H1 (cell line): ENCODE measurements around the gene ZNF423. TPM values are rescaled to one million over a fixed set of nuclear protein-coding genes. Genes with fewer than 3 reads are reported as not detected.

Experiments
- CTCF ChIA-PET: fragments of 300-600 bp; sonication (Branson Sonifier 250); formaldehyde crosslinking; loops from one replicate; lab custom pipeline; 2021; ENCODE audit not compliant: partially characterized antibody; lab: Charles Lee
- POLR2A ChIA-PET: fragments of 300-600 bp; sonication (Branson Sonifier 250); formaldehyde crosslinking; loops from one replicate; lab custom pipeline; 2021; ENCODE audit warnings: inconsistent platforms; ENCODE audit not compliant: partially characterized antibody; lab: Charles Lee
- DNase-seq, 2 experiments: peaks; one replicate each; pipeline versions ENCODE4 v3.0.0 to v3.0.0-alpha.2; 2010 to 2022; ENCODE audit warnings: low spot score in 2 of 2, low read depth in 1 of 2, mixed read lengths in 1 of 2
- FAIRE-seq: peaks from 2 replicates; lab custom pipeline; 2011; peaks lifted over from hg19 to GRCh38; lab: Jason Lieb, UNC
- H2AFZ ChIP-seq: 2 replicates; pipeline ENCODE4 v1.8.1; 2012; ENCODE audit warnings: low read length, inconsistent platforms
- H2AK5ac ChIP-seq: 2 replicates; pipeline ENCODE4 v1.6.1; 2013; ENCODE audit warnings: low read depth, low read length
- H2BK120ac ChIP-seq: replicated peaks from 2 replicates; pipeline ENCODE3; 2013; ENCODE audit warnings: low read depth, low read length, inconsistent platforms
- H2BK12ac ChIP-seq: 2 replicates; pipeline ENCODE4 v1.6.1; 2013; ENCODE audit warnings: low read depth, low read length
- H2BK15ac ChIP-seq: 2 replicates; pipeline ENCODE4 v1.6.1; 2013; ENCODE audit warnings: low read length
- H2BK20ac ChIP-seq: 2 replicates; pipeline ENCODE4 v1.6.1; 2013; ENCODE audit warnings: low read length
- H2BK5ac ChIP-seq: 2 replicates; pipeline ENCODE4 v1.6.1; 2013; ENCODE audit warnings: low read depth, low read length
- H3K14ac ChIP-seq: 2 replicates; pipeline ENCODE4 v1.6.1; 2013; ENCODE audit warnings: inconsistent platforms; ENCODE audit not compliant: insufficient read length
- H3K18ac ChIP-seq: 2 replicates; pipeline ENCODE4 v1.6.1; 2013; ENCODE audit warnings: low read length; ENCODE audit errors: extremely low read depth
- H3K23ac ChIP-seq: 2 replicates; pipeline ENCODE4 v1.6.1; 2013; ENCODE audit warnings: inconsistent platforms; ENCODE audit not compliant: insufficient read length
- H3K23me2 ChIP-seq: 2 replicates; pipeline ENCODE4 v1.6.1; 2013; ENCODE audit warnings: low read depth, low read length
- H3K27ac ChIP-seq: 2 replicates; pipeline ENCODE4 v1.6.1; 2011; ENCODE audit warnings: low read depth, low read length, inconsistent platforms
- H3K27me3 ChIP-seq, 4 experiments: replicated peaks in 1 of 4; 1 replicate in 1 of 4; 2 replicates in 3 of 4; pipeline versions ENCODE4 v1.6.1 to v1.8.1; 2011 to 2013; ENCODE audit warnings: low read length in 3 of 4, mild to moderate bottlenecking in 3 of 4, inconsistent platforms in 2 of 4, mixed read lengths in 2 of 4, moderate library complexity in 1 of 4; ENCODE audit not compliant: control insufficient read depth in 3 of 4, insufficient read depth in 3 of 4; ENCODE audit errors: extremely low read depth in 1 of 4
- H3K36me3 ChIP-seq, 4 experiments: 2 replicates each; pipeline versions ENCODE4 v1.6.1 to v1.8.1; 2011 to 2013; ENCODE audit warnings: mild to moderate bottlenecking in 4 of 4, low read length in 3 of 4, moderate library complexity in 2 of 4, control low read depth in 1 of 4, inconsistent platforms in 1 of 4; ENCODE audit not compliant: insufficient read depth in 4 of 4, control insufficient read depth in 2 of 4
- H3K4ac ChIP-seq: replicated peaks from 2 replicates; pipeline ENCODE3; 2013; ENCODE audit warnings: low read length, low read depth, mixed read lengths, inconsistent platforms; ENCODE audit not compliant: insufficient read length
- H3K4me1 ChIP-seq, 4 experiments: replicated peaks in 1 of 4; 1 replicate in 1 of 4; 2 replicates in 3 of 4; pipeline versions ENCODE4 v1.6.1 to v1.8.1; 2011 to 2013; ENCODE audit warnings: low read length in 3 of 4, inconsistent platforms in 2 of 4, mixed read lengths in 1 of 4; ENCODE audit not compliant: insufficient read depth in 4 of 4, control insufficient read depth in 3 of 4
- H3K4me2 ChIP-seq, 2 experiments: 2 replicates each; pipeline versions ENCODE4 v1.6.1 to v1.8.1; 2011 to 2013; ENCODE audit warnings: low read depth in 2 of 2, low read length in 2 of 2, control low read depth in 1 of 2, inconsistent platforms in 1 of 2, mild to moderate bottlenecking in 1 of 2; ENCODE audit not compliant: insufficient read depth in 1 of 2
- H3K4me3 ChIP-seq, 4 experiments: fragments of 200-600, 300-600 bp in 1 of 4; sonication (generic), shearing (Covaris generic), sonication (Bioruptor Twin) in 1 of 4; 2 replicates each; pipeline versions ENCODE4 v1.5.1 to v1.8.1; 2011 to 2016; ENCODE audit warnings: low read length in 4 of 4, low read depth in 3 of 4, control low read depth in 2 of 4, inconsistent platforms in 2 of 4, mild to moderate bottlenecking in 2 of 4, mixed read lengths in 1 of 4, moderate library complexity in 1 of 4; ENCODE audit not compliant: insufficient read depth in 2 of 4; ENCODE audit errors: extremely low read depth in 1 of 4
- H3K56ac ChIP-seq: replicated peaks from 2 replicates; pipeline ENCODE3; 2013; ENCODE audit warnings: low read depth, mild to moderate bottlenecking, mixed read lengths, low read length, inconsistent platforms; ENCODE audit not compliant: insufficient read length
- H3K79me1 ChIP-seq: 2 replicates; pipeline ENCODE4 v1.6.1; 2013; ENCODE audit warnings: low read depth, low read length, control low read depth
- H3K79me2 ChIP-seq, 2 experiments: 2 replicates each; pipeline versions ENCODE4 v1.6.1 to v1.8.1; 2012 to 2013; ENCODE audit warnings: low read length in 2 of 2, mild to moderate bottlenecking in 2 of 2, inconsistent platforms in 1 of 2; ENCODE audit not compliant: insufficient read depth in 2 of 2, control insufficient read depth in 1 of 2
- H3K9ac ChIP-seq, 4 experiments: replicated peaks in 1 of 4; 1 replicate in 1 of 4; 2 replicates in 3 of 4; pipeline versions ENCODE4 v1.6.1 to v1.8.1; 2011 to 2013; ENCODE audit warnings: low read depth in 3 of 4, low read length in 3 of 4, control low read depth in 2 of 4, mild to moderate bottlenecking in 2 of 4, moderate library complexity in 2 of 4, inconsistent platforms in 1 of 4; ENCODE audit errors: extremely low read depth in 1 of 4
- H3K9me3 ChIP-seq, 2 experiments: 2 replicates each; pipeline versions ENCODE4 v1.6.1 to v1.8.1; 2012 to 2013; ENCODE audit warnings: mild to moderate bottlenecking in 2 of 2, moderate library complexity in 2 of 2, control low read depth in 1 of 2, inconsistent platforms in 1 of 2, low read depth in 1 of 2, low read length in 1 of 2, mixed read lengths in 1 of 2; ENCODE audit not compliant: insufficient read depth in 2 of 2
- H4K20me1 ChIP-seq, 2 experiments: replicated peaks in 1 of 2; 2 replicates each; pipeline versions ENCODE3 to v1.8.1; 2011 to 2013; ENCODE audit warnings: inconsistent platforms in 2 of 2, low read length in 2 of 2, mild to moderate bottlenecking in 1 of 2; ENCODE audit not compliant: insufficient read depth in 2 of 2, control insufficient read depth in 1 of 2
- H4K5ac ChIP-seq: 2 replicates; pipeline ENCODE4 v1.6.1; 2013; ENCODE audit warnings: low read length, low read depth, mixed read lengths, inconsistent platforms; ENCODE audit not compliant: insufficient read length
- H4K8ac ChIP-seq: 2 replicates; pipeline ENCODE4 v1.8.0; 2013; ENCODE audit warnings: mild to moderate bottlenecking, moderate library complexity, low read length, inconsistent platforms; ENCODE audit not compliant: insufficient read depth; ENCODE audit errors: extremely low read depth
- H4K91ac ChIP-seq: replicated peaks from 2 replicates; pipeline ENCODE3; 2013; ENCODE audit warnings: low read length, mixed read lengths, inconsistent platforms; ENCODE audit not compliant: insufficient read length
- BRCA1 ChIP-seq: IDR thresholded peaks from 2 replicates; pipeline ENCODE4 v1.6.1; 2012; ENCODE audit warnings: low read depth, low read length, improper control_type of control experiment
- CBX8 ChIP-seq: fragments of 300-800, 300-1000 bp; sonication (generic); IDR thresholded peaks from 2 replicates; pipeline ENCODE4 v1.7.1; 2016; ENCODE audit warnings: low read depth, low read length, borderline replicate concordance
- CHD1 ChIP-seq: IDR thresholded peaks from 2 replicates; pipeline ENCODE4 v1.6.1; 2012; ENCODE audit warnings: low read depth, low read length, improper control_type of control experiment
- EGR1 ChIP-seq: IDR thresholded peaks from 2 replicates; pipeline ENCODE4 v1.6.1; 2011; ENCODE audit warnings: low read depth, low read length, borderline replicate concordance
- FOSL1 ChIP-seq: IDR thresholded peaks from 2 replicates; pipeline ENCODE4 v1.6.1; 2011; ENCODE audit warnings: mild to moderate bottlenecking, low read depth, low read length, moderate library complexity; ENCODE audit not compliant: insufficient read depth
- MAFK ChIP-seq: IDR thresholded peaks from 2 replicates; pipeline ENCODE4 v1.6.1; 2012; ENCODE audit warnings: low read depth, mild to moderate bottlenecking, improper control_type of control experiment, low read length
- POLR2A ChIP-seq, 2 experiments: IDR thresholded peaks; 1 replicate in 1 of 2; 2 replicates in 1 of 2; pipeline ENCODE4 v1.6.1; 2011; ENCODE audit warnings: low read depth in 2 of 2, low read length in 2 of 2, mild to moderate bottlenecking in 2 of 2; ENCODE audit errors: control extremely low read depth in 1 of 2
- RNF2 ChIP-seq: fragments of 200-900, 300-1000 bp; sonication (generic); IDR thresholded peaks from 2 replicates; pipeline ENCODE4 v1.7.1; 2016; ENCODE audit warnings: borderline replicate concordance, low read depth, mild to moderate bottlenecking, antibody characterized with exemption, low read length; ENCODE audit not compliant: poor library complexity, severe bottlenecking; ENCODE audit errors: missing control alignments
- SP2 ChIP-seq: IDR thresholded peaks from 2 replicates; pipeline ENCODE4 v1.6.1; 2012; ENCODE audit warnings: mild to moderate bottlenecking, low read length, inconsistent platforms
- TEAD4 ChIP-seq: IDR thresholded peaks from 2 replicates; pipeline ENCODE4 v1.6.1; 2012; ENCODE audit warnings: low read depth, low read length, inconsistent platforms, mixed read lengths
- YY1 ChIP-seq: IDR thresholded peaks from 2 replicates; pipeline ENCODE4 v1.6.1; 2011; ENCODE audit warnings: low read depth, mild to moderate bottlenecking, low read length
- WGBS, 2 experiments: shearing (Covaris generic) in 1 of 2; methylation state at CpG; one replicate each; pipeline versions ENCODE4 v1.1.6 to v1.1.7; 2013 to 2015; ENCODE audit warnings: low lambda C conversion rate in 2 of 2, mixed read lengths in 2 of 2, inconsistent platforms in 1 of 2, low coverage in 1 of 2, missing lambda C conversion rate in 1 of 2; ENCODE audit not compliant: insufficient replicate concordance in 2 of 2, insufficient coverage in 1 of 2, insufficient read length in 1 of 2; ENCODE audit errors: extremely low coverage in 1 of 2, missing lambda C conversion rate in 1 of 2; 5-methylcytosine and 5-hydroxymethylcytosine counted together
- polyA plus RNA-seq, 7 experiments: library from polyadenylated mRNA; depleted of rRNA in 3 of 7; stranded (reverse) in 5 of 7; unstranded in 2 of 7; fragments of >200 nt in 5 of 7; fragments of 200-250 nt in 2 of 7; gene quantifications; 1 replicate in 5 of 7; 2 replicates in 1 of 7; 4 replicates in 1 of 7; pipeline versions ENCODE4 v1.2.1 to v1.2.3, GENCODE V29; 2011 to 2013; ENCODE audit warnings: missing spikeins in 2 of 7, mixed read lengths in 2 of 7
- total RNA-seq: library from RNA; stranded (reverse); fragmentation: NEBNext Ultra II Directional; extraction: Animal tissue kit (Norgen Biotek cat#: 25700); gene quantifications from 2 replicates; pipeline ENCODE4 v1.2.1, GENCODE V29; 2021

The ZNF423 gene
- total and polyA plus RNA-seq, 2 of the 8 experiments (the other 6 are each of a cell fraction or from before 2014, with no cell fraction given), result 38.2 to 52.3 TPM

- no peak overlapping the region for H3K27ac ChIP-seq
- H3K27me3 ChIP-seq, result no peaks in the 10 kb centered on the region
- POLR2A ChIA-PET, result interaction anchor here (1.5 to 2.2 kb wide), 2 partner anchors 8 kb away, joined by 3 to 4 read pairs; no protein-coding TSS in a partner anchor
- CTCF ChIA-PET, result interaction anchor here (0.6 to 1.3 kb wide), 7 partner anchors 8 to 798 kb away, joined by 3 to 6 read pairs (median 3); no protein-coding TSS in a partner anchor
- no peaks in the 10 kb centered on the region; a peak in 1 of 7 replicates for H3K4me1 ChIP-seq
- no peak overlapping the region for H3K14ac ChIP-seq
- no peak overlapping the region for H3K4me3 ChIP-seq
- H2AK5ac ChIP-seq, result peak overlapping the region; percentile 86; the same call in 1 of the 2 replicates
- H4K20me1 ChIP-seq, result peaks cover 0 to 10% of the 10 kb centered on the region in 2 experiments
- peaks cover 3 to 14% (median 9%) of the 10 kb centered on the region in 4 experiments; a peak in 4 of 8 replicates for H3K36me3 ChIP-seq
- no peak overlapping the region for H2AFZ ChIP-seq
- no peak overlapping the region for H3K56ac ChIP-seq
- H2BK12ac ChIP-seq, result peak overlapping the region; percentile 50; the same call in 1 of the 2 replicates
- peaks cover 0 to 3% of the 10 kb centered on the region in 2 experiments; a peak in 1 of 4 replicates for H3K79me2 ChIP-seq
- H2BK5ac ChIP-seq, result no peak overlapping the region; the same call in 1 of the 2 replicates
- WGBS, 2 experiments, result 89% methylated on average over 5 of the region's 5 CpGs; no CpG with 5 or more reads in 1 of the 2 experiments
- no peak overlapping the region for H3K4ac ChIP-seq
- DNase-seq, result no peak
- peak overlapping the region; percentile 88; the same call in 1 of the 2 replicates for H2BK15ac ChIP-seq
- FAIRE-seq, result no peak
- no peak overlapping the region for H2BK20ac ChIP-seq
- no peak overlapping the region for H3K4me2 ChIP-seq
- H4K5ac ChIP-seq, result no peak overlapping the region
- peaks cover 18% of the 10 kb centered on the region; the same call in 1 of the 2 replicates for H3K23me2 ChIP-seq
- H3K18ac ChIP-seq, result no peak overlapping the region; the same call in 1 of the 2 replicates
- peaks cover 4 to 9% of the 10 kb centered on the region in 2 experiments; a peak in 2 of 4 replicates for H3K9me3 ChIP-seq
- no peak overlapping the region for H4K91ac ChIP-seq
- no peak overlapping the region for H3K23ac ChIP-seq
- no peak overlapping the region for H2BK120ac ChIP-seq
- no peak overlapping the region; the same call in 1 of the 2 replicates for H4K8ac ChIP-seq
- peaks cover 2% of the 10 kb centered on the region; the same call in 1 of the 2 replicates for H3K79me1 ChIP-seq
- no peak overlapping the region for H3K9ac ChIP-seq
- TF ChIP-seq SP2 (no peak), MAFK (no peak), CHD1 (no peak), FOSL1 (no peak), EGR1 (no peak), RNF2 (no peak), TEAD4 (no peak), CBX8 (no peak), BRCA1 (no peak), POLR2A (IDR thresholded peaks at IDR 0.05; ENCODE audit: control extremely low read depth in 1 of 2, low read depth in 2 of 2, low read length in 2 of 2) (no peak), YY1 (no peak)
These were observed 224.5 kb downstream of the ZNF423 start for GRCh38 chr16:49631187-49632041.
